Mucosa of descending colon (tissue), 3 donors: ENCODE measurements around the gene MOB3B. TPM values are rescaled to one million over a fixed set of nuclear protein-coding genes. Genes with fewer than 3 reads are reported as not detected.

Source experiments
- ATAC-seq: fragments of 200-7000 bp; cut with Tn5 transposase; one replicate; pipeline ENCODE4 v1.9.1; 2020; ENCODE audit warnings: mild to moderate bottlenecking, moderate library complexity
- DNase-seq, 3 donors: peaks; one replicate each; pipeline ENCODE4 v3.0.0-alpha.2; 2020
- H3K36me3 ChIP-seq: fragments of 200-600 bp; one replicate; pipeline ENCODE4 v1.8.0; 2021; ENCODE audit warnings: low read depth, mild to moderate bottlenecking
- H3K4me1 ChIP-seq: fragments of 200-600 bp; one replicate; pipeline ENCODE4 v1.8.0; 2021; ENCODE audit warnings: low read depth, mild to moderate bottlenecking
- H3K4me3 ChIP-seq: fragments of 200-600 bp; one replicate; pipeline ENCODE4 v1.8.0; 2021; ENCODE audit warnings: mild to moderate bottlenecking
- H3K9me3 ChIP-seq: fragments of 200-600 bp; one replicate; pipeline ENCODE4 v1.8.0; 2021; ENCODE audit warnings: mild to moderate bottlenecking
- intact Hi-C, 2 donors: fragments of 100-400 bp; cut with DNase I in 1 of 2; cut with micrococcal nuclease in 1 of 2; formaldehyde crosslinking; loops; one replicate each; pipeline versions ENCODE4 v1.11.0 to v1.11.1; 2022; cut with DNase I, micrococcal nuclease
- total RNA-seq, 3 donors: library from RNA; stranded (reverse); fragmentation: NEBNext Ultra II Directional in 2 of 3; extraction: Animal tissue kit (Norgen Biotek cat#: 25700) in 2 of 3; gene quantifications; one replicate each; pipeline versions ENCODE4 v1.2.1 to v1.2.4, GENCODE V29; 2021 to 2023
- TF ChIP-seq, protein P1 (sequence below): fragments of 200-600 bp; IDR thresholded peaks from one replicate; pipeline ENCODE4 v1.8.0; 2022; ENCODE audit warnings: antibody characterized with exemption, mild to moderate bottlenecking
- donor health status: DM: no; HTN: no; CAD: no; lungs with moderate emphysema.
- donor health status: DM: no; HTN: no; CAD: no.
- donor health status: DM: no; HTN: yes; CAD: no.

The MOB3B gene
- total RNA-seq, 3 donors from 2014 or later, result 34.6 to 57.5 (median 41.7) TPM

DNA sequence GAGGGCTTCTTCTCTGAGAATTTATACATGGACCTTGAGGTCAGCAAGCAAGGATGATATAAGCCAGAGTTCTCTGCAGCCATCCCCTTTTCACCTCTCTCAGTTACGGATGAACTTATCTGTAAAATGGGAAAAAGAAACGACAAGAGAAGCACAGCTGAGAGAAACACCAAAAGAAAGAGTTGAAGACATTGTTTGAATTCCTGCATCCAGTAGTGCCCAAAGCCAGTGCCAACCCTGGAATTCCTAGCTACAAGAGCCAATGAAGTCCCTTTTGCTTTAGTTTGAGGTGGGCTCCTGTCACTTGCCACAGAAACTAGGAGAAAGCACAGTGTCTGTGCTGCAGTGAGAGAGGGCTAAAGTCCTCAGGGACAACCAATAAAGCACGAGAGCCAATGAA is 6.6 kb upstream of the MOB3B start:
- Histone ChIP-seq H3K36me3 (no peaks in the 10 kb centered on the region), H3K4me1 (no peaks in the 10 kb centered on the region), H3K9me3 (no peaks in the 10 kb centered on the region), H3K4me3 (no peak overlapping the region)
- ATAC-seq (no peak), DNase-seq (no peak)
- TF ChIP-seq, protein P1, sequence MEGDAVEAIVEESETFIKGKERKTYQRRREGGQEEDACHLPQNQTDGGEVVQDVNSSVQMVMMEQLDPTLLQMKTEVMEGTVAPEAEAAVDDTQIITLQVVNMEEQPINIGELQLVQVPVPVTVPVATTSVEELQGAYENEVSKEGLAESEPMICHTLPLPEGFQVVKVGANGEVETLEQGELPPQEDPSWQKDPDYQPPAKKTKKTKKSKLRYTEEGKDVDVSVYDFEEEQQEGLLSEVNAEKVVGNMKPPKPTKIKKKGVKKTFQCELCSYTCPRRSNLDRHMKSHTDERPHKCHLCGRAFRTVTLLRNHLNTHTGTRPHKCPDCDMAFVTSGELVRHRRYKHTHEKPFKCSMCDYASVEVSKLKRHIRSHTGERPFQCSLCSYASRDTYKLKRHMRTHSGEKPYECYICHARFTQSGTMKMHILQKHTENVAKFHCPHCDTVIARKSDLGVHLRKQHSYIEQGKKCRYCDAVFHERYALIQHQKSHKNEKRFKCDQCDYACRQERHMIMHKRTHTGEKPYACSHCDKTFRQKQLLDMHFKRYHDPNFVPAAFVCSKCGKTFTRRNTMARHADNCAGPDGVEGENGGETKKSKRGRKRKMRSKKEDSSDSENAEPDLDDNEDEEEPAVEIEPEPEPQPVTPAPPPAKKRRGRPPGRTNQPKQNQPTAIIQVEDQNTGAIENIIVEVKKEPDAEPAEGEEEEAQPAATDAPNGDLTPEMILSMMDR, result no peak
- intact Hi-C loops, result no loop called here

DNA sequence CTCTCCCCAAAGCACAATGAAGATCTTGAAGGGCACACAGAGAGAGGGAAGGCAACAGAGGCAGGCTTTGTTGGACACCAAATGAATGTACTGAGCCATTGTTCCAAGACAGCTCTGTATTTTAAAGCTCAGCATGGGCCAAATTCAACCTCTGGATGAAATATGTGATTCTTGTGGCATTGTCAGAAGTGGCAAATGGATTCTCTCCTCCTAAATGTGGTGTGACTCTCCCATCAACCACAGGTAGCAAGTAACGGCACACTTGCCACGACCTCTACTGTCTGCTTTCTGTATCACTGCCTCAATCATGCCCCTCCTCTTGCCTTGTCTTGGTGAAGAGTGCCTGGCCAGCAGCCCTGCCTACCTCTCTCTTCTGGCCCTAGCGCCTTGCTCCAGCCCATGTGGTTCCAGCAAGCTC is 6.1 kb upstream of the MOB3B start:
- intact Hi-C loops, result no loop called here
- DNase-seq, result no peak
- TF ChIP-seq, protein P1, result no peak
- no peak overlapping the region for H3K4me3 ChIP-seq
- no peaks in the 10 kb centered on the region for H3K9me3 ChIP-seq
- no peaks in the 10 kb centered on the region for H3K36me3 ChIP-seq
- H3K4me1 ChIP-seq, result no peaks in the 10 kb centered on the region
- peak; percentile 45 for ATAC-seq

DNA sequence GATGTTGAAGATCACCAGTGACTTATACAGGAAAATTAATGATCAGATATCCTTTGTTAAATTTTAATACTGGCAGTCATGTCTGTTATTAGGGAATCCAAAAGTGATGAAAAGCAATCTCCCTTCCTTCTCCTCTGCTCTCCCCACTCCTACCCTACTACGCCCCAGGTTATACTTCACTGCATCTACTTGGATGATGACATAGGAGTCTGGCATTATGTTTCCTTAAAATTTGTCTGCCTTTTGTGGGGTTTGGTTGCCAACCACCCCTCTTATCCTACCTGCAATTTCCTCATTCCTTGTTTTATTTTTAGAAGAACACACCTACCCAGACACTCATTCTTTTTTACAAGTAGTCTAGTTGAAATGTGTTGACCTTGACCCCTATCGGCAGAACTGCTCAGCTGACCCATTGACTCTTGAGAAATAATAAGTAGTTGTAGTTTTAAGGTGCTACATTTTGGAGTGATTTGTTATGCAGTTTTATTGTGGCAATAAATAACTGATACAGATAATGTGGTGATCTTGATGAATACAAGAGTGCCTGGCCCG is 5.1 kb upstream of the MOB3B start:
- no peak overlapping the region for H3K4me3 ChIP-seq
- TF ChIP-seq, protein P1, result no peak
- no peaks in the 10 kb centered on the region for H3K36me3 ChIP-seq
- peak; percentile 27 for ATAC-seq
- H3K4me1 ChIP-seq, result no peaks in the 10 kb centered on the region
- H3K9me3 ChIP-seq, result no peaks in the 10 kb centered on the region
- DNase-seq, result no peak
- intact Hi-C loops, result loop anchor here in 1 of 2 donors (5.0 kb wide), 1 partner anchor 202 kb away; no protein-coding TSS in a partner anchor

DNA sequence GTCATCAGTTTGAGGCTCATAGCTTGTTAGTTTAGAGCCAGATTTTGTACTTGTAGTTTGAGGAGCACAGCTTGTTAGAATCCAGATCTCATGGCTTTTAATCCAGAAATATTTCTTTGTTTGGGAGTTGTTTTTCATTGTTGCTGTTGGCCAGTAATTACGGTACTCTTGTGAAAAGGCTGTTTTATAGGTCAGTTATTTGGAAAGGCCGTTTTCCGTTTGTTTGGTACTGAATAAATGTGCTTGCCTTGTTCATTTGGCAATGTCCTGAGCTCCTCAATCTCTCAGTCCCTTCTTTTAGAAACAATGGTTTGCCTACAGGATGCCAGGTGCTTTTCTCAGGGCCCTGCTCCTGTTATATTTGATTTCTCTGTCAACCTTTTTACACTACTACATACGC is 4.5 kb upstream of the MOB3B start:
- no peak for DNase-seq
- intact Hi-C loops, result loop anchor here in 1 of 2 donors (5.0 kb wide), 1 partner anchor 202 kb away; no protein-coding TSS in a partner anchor

DNA sequence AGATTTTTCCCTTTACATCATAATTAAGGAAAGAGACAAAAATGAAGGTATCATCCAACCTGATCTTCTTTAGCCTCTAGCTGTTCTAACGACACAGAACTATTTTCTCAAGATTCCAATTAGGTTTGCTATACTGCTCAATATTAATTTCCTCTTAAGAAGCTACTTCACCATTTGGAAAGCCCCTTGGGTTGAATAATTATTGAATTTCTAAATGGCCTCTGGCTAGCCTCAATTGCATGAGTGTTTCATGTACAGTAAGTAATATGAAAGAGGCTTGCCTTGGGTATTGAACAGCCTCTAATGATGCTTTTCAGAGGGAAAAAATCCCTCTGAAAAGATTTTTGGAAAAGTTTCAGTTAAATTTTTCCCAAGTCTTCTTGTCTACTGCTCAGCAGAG is 3.7 kb upstream of the MOB3B start:
- intact Hi-C loops, result loop anchor here in 1 of 2 donors (5.0 kb wide), 1 partner anchor 201 kb away; no protein-coding TSS in a partner anchor
- no peaks in the 10 kb centered on the region for H3K36me3 ChIP-seq
- H3K9me3 ChIP-seq, result no peaks in the 10 kb centered on the region
- no peaks in the 10 kb centered on the region for H3K4me1 ChIP-seq
- TF ChIP-seq, protein P1, result no peak
- no peak overlapping the region for H3K4me3 ChIP-seq
- DNase-seq (no peak), ATAC-seq (no peak)

More for the DNA sequence above, 4.5 kb upstream of the MOB3B start:
- TF ChIP-seq, protein P1, result no peak
- H3K4me3 ChIP-seq, result no peak overlapping the region
- no peaks in the 10 kb centered on the region for H3K9me3 ChIP-seq
- H3K36me3 ChIP-seq, result no peaks in the 10 kb centered on the region
- no peak for ATAC-seq
- no peaks in the 10 kb centered on the region for H3K4me1 ChIP-seq
